ENCODE data around the gene WDR7. TPM values are rescaled to one million over a fixed set of nuclear protein-coding genes. Genes with fewer than 3 reads are reported as not detected.

WDR7 gene
- total and polyA plus RNA-seq, 5 donors from 2014 or later: 27.8 to 76.4 (median 31.0) TPM

GRCh38 chr18:57018845-57019244, 367.7 kb downstream of the WDR7 start:
- peaks cover 18% of the 10 kb centered on the region for H3K36me3 Mint-ChIP-seq
- peaks cover 21 to 32% (median 24%) of the 10 kb centered on the region in 4 donors for H3K4me1 Mint-ChIP-seq
- H3K27me3 Mint-ChIP-seq: no peaks in the 10 kb centered on the region
- Histone ChIP-seq H3K36me3 (ENCODE audit: control insufficient read depth, insufficient read depth, low read length) (peaks cover 12% of the 10 kb centered on the region), H3K27me3 (ENCODE audit: control insufficient read depth, insufficient read depth, low read length) (no peaks in the 10 kb centered on the region), H3K9me3 (ENCODE audit: control insufficient read depth in 2 of 2, low read length in 2 of 2) (no peaks in the 10 kb centered on the region), H3K4me1 (ENCODE audit: control insufficient read depth, insufficient read depth, low read length, poor library complexity, severe bottlenecking) (peaks cover 5% of the 10 kb centered on the region), H3K4me3 (ENCODE audit: low read depth, low read length) (no peak overlapping the region), H3K27ac (ENCODE audit: insufficient read depth, low read length, poor library complexity, severe bottlenecking) (no peak overlapping the region)
- peak overlapping the region in 1 of 3 donors; percentile 83 for H3K27ac Mint-ChIP-seq
- DNase-seq (no peak), ATAC-seq (ENCODE audit: low read depth in 2 of 2) (no peak)
- H3K9me3 Mint-ChIP-seq: peaks cover 0 to 1% (median 0%) of the 10 kb centered on the region in 7 donors
- H3K4me3 Mint-ChIP-seq: no peak overlapping the region

- no peak overlapping the region for H3K4me3 Mint-ChIP-seq
- ATAC-seq (ENCODE audit: low read depth in 2 of 2): no peak
- Histone ChIP-seq H3K27me3 (ENCODE audit: control insufficient read depth, insufficient read depth, low read length) (no peaks in the 10 kb centered on the region), H3K27ac (ENCODE audit: insufficient read depth, low read length, poor library complexity, severe bottlenecking) (no peak overlapping the region), H3K4me3 (ENCODE audit: low read depth, low read length) (no peak overlapping the region), H3K9me3 (ENCODE audit: control insufficient read depth in 2 of 2, low read length in 2 of 2) (no peaks in the 10 kb centered on the region), H3K36me3 (ENCODE audit: control insufficient read depth, insufficient read depth, low read length) (peaks cover 25% of the 10 kb centered on the region), H3K4me1 (ENCODE audit: control insufficient read depth, insufficient read depth, low read length, poor library complexity, severe bottlenecking) (peaks cover 4% of the 10 kb centered on the region)
- H3K9me3 Mint-ChIP-seq: no peaks in the 10 kb centered on the region
- peak overlapping the region in 1 of 3 donors; percentile 59 for H3K27ac Mint-ChIP-seq
- H3K27me3 Mint-ChIP-seq: no peaks in the 10 kb centered on the region
- DNase-seq: no peak
- peaks cover 35% of the 10 kb centered on the region for H3K36me3 Mint-ChIP-seq
- H3K4me1 Mint-ChIP-seq: peaks cover 4 to 8% (median 6%) of the 10 kb centered on the region in 4 donors
Measured at GRCh38 chr18:57022716-57023115, 371.6 kb downstream of the WDR7 start.

- H3K9me3 ChIP-seq (ENCODE audit: control insufficient read depth in 2 of 2, low read length in 2 of 2): no peaks in the 10 kb centered on the region
- ATAC-seq (ENCODE audit: low read depth in 2 of 2) (no peak), DNase-seq (no peak)
- peaks cover 31% of the 10 kb centered on the region for H3K36me3 ChIP-seq (ENCODE audit: control insufficient read depth, insufficient read depth, low read length)
- H3K27ac ChIP-seq (ENCODE audit: insufficient read depth, low read length, poor library complexity, severe bottlenecking): no peak overlapping the region
- H3K9me3 Mint-ChIP-seq: no peaks in the 10 kb centered on the region
- H3K27ac Mint-ChIP-seq: no peak overlapping the region
- H3K4me3 ChIP-seq (ENCODE audit: low read depth, low read length): no peak overlapping the region
- peaks cover 0 to 8% (median 2%) of the 10 kb centered on the region in 4 donors for H3K4me1 Mint-ChIP-seq
- H3K4me3 Mint-ChIP-seq: no peak overlapping the region
- peaks cover 35% of the 10 kb centered on the region for H3K36me3 Mint-ChIP-seq
- H3K27me3 ChIP-seq (ENCODE audit: control insufficient read depth, insufficient read depth, low read length): no peaks in the 10 kb centered on the region
- H3K27me3 Mint-ChIP-seq: no peaks in the 10 kb centered on the region
- no peaks in the 10 kb centered on the region for H3K4me1 ChIP-seq (ENCODE audit: control insufficient read depth, insufficient read depth, low read length, poor library complexity, severe bottlenecking)
Measured at GRCh38 chr18:57023275-57023882, 372.2 kb downstream of the WDR7 start.

- Mint-ChIP-seq H3K9me3 (no peaks in the 10 kb centered on the region), H3K4me1 (peaks cover 0 to 3% (median 1%) of the 10 kb centered on the region in 4 donors), H3K36me3 (peaks cover 51% of the 10 kb centered on the region), H3K4me3 (no peak overlapping the region), H3K27ac (no peak overlapping the region), H3K27me3 (no peaks in the 10 kb centered on the region)
- H3K4me3 ChIP-seq (ENCODE audit: low read depth, low read length): no peak overlapping the region
- H3K9me3 ChIP-seq (ENCODE audit: control insufficient read depth in 2 of 2, low read length in 2 of 2): no peaks in the 10 kb centered on the region
- no peak overlapping the region for H3K27ac ChIP-seq (ENCODE audit: insufficient read depth, low read length, poor library complexity, severe bottlenecking)
- no peaks in the 10 kb centered on the region for H3K4me1 ChIP-seq (ENCODE audit: control insufficient read depth, insufficient read depth, low read length, poor library complexity, severe bottlenecking)
- DNase-seq (no peak), ATAC-seq (ENCODE audit: low read depth in 2 of 2) (no peak)
- no peaks in the 10 kb centered on the region for H3K27me3 ChIP-seq (ENCODE audit: control insufficient read depth, insufficient read depth, low read length)
- H3K36me3 ChIP-seq (ENCODE audit: control insufficient read depth, insufficient read depth, low read length): peaks cover 48% of the 10 kb centered on the region
Measured at GRCh38 chr18:57025540-57025939, 374.4 kb downstream of the WDR7 start.

- H3K4me3 Mint-ChIP-seq: no peak overlapping the region
- DNase-seq (no peak), ATAC-seq (ENCODE audit: low read depth in 2 of 2) (no peak)
- Histone ChIP-seq H3K27me3 (ENCODE audit: control insufficient read depth, insufficient read depth, low read length) (no peaks in the 10 kb centered on the region), H3K4me3 (ENCODE audit: low read depth, low read length) (no peak overlapping the region), H3K36me3 (ENCODE audit: control insufficient read depth, insufficient read depth, low read length) (peaks cover 44% of the 10 kb centered on the region), H3K4me1 (ENCODE audit: control insufficient read depth, insufficient read depth, low read length, poor library complexity, severe bottlenecking) (no peaks in the 10 kb centered on the region), H3K9me3 (ENCODE audit: control insufficient read depth in 2 of 2, low read length in 2 of 2) (no peaks in the 10 kb centered on the region), H3K27ac (ENCODE audit: insufficient read depth, low read length, poor library complexity, severe bottlenecking) (no peak overlapping the region)
- no peaks in the 10 kb centered on the region for H3K27me3 Mint-ChIP-seq
- H3K9me3 Mint-ChIP-seq: no peaks in the 10 kb centered on the region
- peaks cover 52% of the 10 kb centered on the region for H3K36me3 Mint-ChIP-seq
- H3K27ac Mint-ChIP-seq: no peak overlapping the region
- H3K4me1 Mint-ChIP-seq: peaks cover 0 to 3% (median 1%) of the 10 kb centered on the region in 4 donors
Measured at GRCh38 chr18:57026316-57026715, 375.2 kb downstream of the WDR7 start.

GRCh38 chr18:57027190-57027708, 376.1 kb downstream of the WDR7 start:
- Histone ChIP-seq H3K4me3 (ENCODE audit: low read depth, low read length) (no peak overlapping the region), H3K4me1 (ENCODE audit: control insufficient read depth, insufficient read depth, low read length, poor library complexity, severe bottlenecking) (no peaks in the 10 kb centered on the region), H3K27me3 (ENCODE audit: control insufficient read depth, insufficient read depth, low read length) (no peaks in the 10 kb centered on the region), H3K27ac (ENCODE audit: insufficient read depth, low read length, poor library complexity, severe bottlenecking) (no peak overlapping the region), H3K36me3 (ENCODE audit: control insufficient read depth, insufficient read depth, low read length) (peaks cover 42% of the 10 kb centered on the region), H3K9me3 (ENCODE audit: control insufficient read depth in 2 of 2, low read length in 2 of 2) (no peaks in the 10 kb centered on the region)
- no peak for ATAC-seq (ENCODE audit: low read depth in 2 of 2)
- no peak for DNase-seq
- Mint-ChIP-seq H3K4me1 (peaks cover 0 to 3% (median 1%) of the 10 kb centered on the region in 4 donors), H3K36me3 (peaks cover 48% of the 10 kb centered on the region), H3K9me3 (no peaks in the 10 kb centered on the region), H3K4me3 (no peak overlapping the region), H3K27ac (peak overlapping the region in 1 of 3 donors; percentile 48), H3K27me3 (no peaks in the 10 kb centered on the region)

- peak overlapping the region in 1 of 3 donors; percentile 79 for H3K27ac Mint-ChIP-seq
- DNase-seq (no peak), ATAC-seq (ENCODE audit: low read depth in 2 of 2) (no peak)
- no peaks in the 10 kb centered on the region for H3K9me3 Mint-ChIP-seq
- H3K4me1 Mint-ChIP-seq: peaks cover 0 to 2% (median 0%) of the 10 kb centered on the region in 4 donors
- no peaks in the 10 kb centered on the region for H3K27me3 Mint-ChIP-seq
- no peak overlapping the region for H3K4me3 ChIP-seq (ENCODE audit: low read depth, low read length)
- H3K36me3 Mint-ChIP-seq: peaks cover 39% of the 10 kb centered on the region
- no peaks in the 10 kb centered on the region for H3K4me1 ChIP-seq (ENCODE audit: control insufficient read depth, insufficient read depth, low read length, poor library complexity, severe bottlenecking)
- H3K4me3 Mint-ChIP-seq: no peak overlapping the region
- H3K9me3 ChIP-seq (ENCODE audit: control insufficient read depth in 2 of 2, low read length in 2 of 2): no peaks in the 10 kb centered on the region
- H3K27me3 ChIP-seq (ENCODE audit: control insufficient read depth, insufficient read depth, low read length): no peaks in the 10 kb centered on the region
- H3K36me3 ChIP-seq (ENCODE audit: control insufficient read depth, insufficient read depth, low read length): peaks cover 36% of the 10 kb centered on the region
- H3K27ac ChIP-seq (ENCODE audit: insufficient read depth, low read length, poor library complexity, severe bottlenecking): no peak overlapping the region
Measured at GRCh38 chr18:57029761-57030160, 378.6 kb downstream of the WDR7 start.

GRCh38 chr18:57030417-57030816, 379.3 kb downstream of the WDR7 start:
- Mint-ChIP-seq H3K27me3 (no peaks in the 10 kb centered on the region), H3K9me3 (no peaks in the 10 kb centered on the region), H3K36me3 (peaks cover 41% of the 10 kb centered on the region), H3K4me1 (peaks cover 0 to 2% (median 0%) of the 10 kb centered on the region in 4 donors), H3K4me3 (no peak overlapping the region), H3K27ac (no peak overlapping the region)
- Histone ChIP-seq H3K27ac (ENCODE audit: insufficient read depth, low read length, poor library complexity, severe bottlenecking) (no peak overlapping the region), H3K4me1 (ENCODE audit: control insufficient read depth, insufficient read depth, low read length, poor library complexity, severe bottlenecking) (no peaks in the 10 kb centered on the region), H3K36me3 (ENCODE audit: control insufficient read depth, insufficient read depth, low read length) (peaks cover 36% of the 10 kb centered on the region), H3K9me3 (ENCODE audit: control insufficient read depth in 2 of 2, low read length in 2 of 2) (no peaks in the 10 kb centered on the region), H3K27me3 (ENCODE audit: control insufficient read depth, insufficient read depth, low read length) (no peaks in the 10 kb centered on the region), H3K4me3 (ENCODE audit: low read depth, low read length) (no peak overlapping the region)
- ATAC-seq (ENCODE audit: low read depth in 2 of 2) (no peak), DNase-seq (no peak)

Data from CD4-positive, CD25-positive, alpha-beta regulatory T cell (primary cell).